Tibial nerve (tissue), 4 donors: ENCODE measurements around the gene ECSIT. TPM values are rescaled to one million over a fixed set of nuclear protein-coding genes. Genes with fewer than 3 reads are reported as not detected.

ENCODE experiments used
- DNase-seq, 2 donors: peaks; one replicate each; pipeline ENCODE4 v3.0.0-alpha.2; 2019; ENCODE audit warnings: low spot score in 2 of 2
- H3K27ac ChIP-seq, 4 donors: fragments of 200-600 bp; sonication (generic) in 3 of 4; one replicate each; pipeline ENCODE4 v1.5.1; 2017 to 2019; ENCODE audit warnings: mild to moderate bottlenecking in 1 of 4
- H3K27me3 ChIP-seq, 2 donors: fragments of 200-600 bp; sonication (generic) in 1 of 2; one replicate each; pipeline versions ENCODE4 v1.5.1 to v1.6.0; 2017 to 2019
- H3K36me3 ChIP-seq, 3 donors: fragments of 200-600 bp; sonication (generic); one replicate each; pipeline ENCODE4 v1.5.1; 2018 to 2019
- H3K4me1 ChIP-seq, 4 donors: fragments of 200-600 bp; sonication (generic) in 3 of 4; one replicate each; pipeline ENCODE4 v1.5.1; 2017 to 2019
- H3K4me3 ChIP-seq, 4 donors: fragments of 200-600 bp; sonication (generic) in 3 of 4; one replicate each; pipeline ENCODE4 v1.5.1; 2017 to 2019; ENCODE audit warnings: mild to moderate bottlenecking in 1 of 4, moderate library complexity in 1 of 4
- H3K9me3 ChIP-seq, 4 donors: fragments of 200-600 bp; sonication (generic) in 3 of 4; one replicate each; pipeline ENCODE4 v1.5.1; 2017 to 2019
- EP300 ChIP-seq, 2 donors: sonication (generic); formaldehyde crosslinking; IDR thresholded peaks; one replicate each; pipeline ENCODE4 v1.6.1; 2017; ENCODE audit warnings: antibody characterized with exemption in 2 of 2, mild to moderate bottlenecking in 1 of 2
- POLR2A ChIP-seq, 2 donors: fragments of 450-650 bp; IDR thresholded peaks; one replicate each; pipeline ENCODE4 v1.6.1; 2017; ENCODE audit warnings: antibody characterized with exemption in 2 of 2, mild to moderate bottlenecking in 2 of 2, moderate library complexity in 2 of 2
- WGBS, 2 donors: methylation state at CpG; one replicate each; pipeline ENCODE4 v1.1.5; 2018; 5-methylcytosine and 5-hydroxymethylcytosine counted together
- total RNA-seq, 4 donors: library from RNA; depleted of rRNA; stranded (reverse); fragments of >200 nt; gene quantifications; one replicate each; pipeline ENCODE4 v1.1.0, GENCODE V29; 2016
- TF ChIP-seq, protein P1 (sequence below), 5 experiments: fragments of 200-600 bp in 3 of 5; fragments of 450-650 bp in 2 of 5; sonication (generic) in 3 of 5; IDR thresholded peaks; one replicate each; pipeline ENCODE4 v1.5.1; 2016 to 2019; ENCODE audit warnings: antibody characterized with exemption in 5 of 5, mild to moderate bottlenecking in 3 of 5, moderate library complexity in 2 of 5

The ECSIT gene
- total RNA-seq, 4 donors from 2014 or later, result 45.2 to 81.6 (median 58.4) TPM

DNA sequence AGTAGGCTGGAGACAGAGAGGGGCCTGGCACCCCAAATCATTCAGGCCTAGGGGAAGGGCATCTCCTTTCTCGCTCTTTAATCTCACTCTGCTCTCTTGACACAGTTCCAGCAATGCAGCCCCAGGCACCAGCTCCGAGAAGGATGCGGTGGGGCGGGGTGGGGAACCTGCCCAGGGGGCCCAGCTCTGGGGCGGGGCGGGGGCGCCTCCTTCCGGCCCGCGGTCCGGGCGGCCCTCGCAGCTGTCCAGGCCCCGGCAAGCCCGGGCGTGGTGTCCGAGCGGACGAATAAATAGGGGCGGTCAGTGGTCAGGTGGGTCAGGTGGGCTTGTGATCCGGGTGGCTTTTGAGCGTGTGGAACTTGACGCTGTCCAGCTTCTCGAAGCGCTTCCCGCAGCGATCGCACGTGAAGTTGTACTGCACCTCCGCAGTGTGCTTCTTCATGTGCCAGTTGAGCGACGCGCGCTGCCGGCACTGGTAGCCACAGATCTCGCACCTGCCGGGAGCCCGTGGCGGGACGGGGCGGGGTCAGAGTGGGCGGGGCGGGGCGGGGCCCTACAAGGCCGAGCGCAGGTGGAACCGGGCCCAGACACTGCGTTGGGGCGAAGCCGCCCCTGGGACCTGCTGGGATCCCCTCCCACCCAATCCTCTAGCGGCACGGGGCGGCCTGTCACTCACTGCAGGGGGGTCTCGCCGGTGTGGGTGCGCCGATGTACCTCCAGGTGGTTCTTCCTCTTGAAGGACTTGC is 45.4 kb downstream of the ECSIT start:
- H3K27ac ChIP-seq, result no peak overlapping the region
- peaks cover 0 to 47% (median 22%) of the 10 kb centered on the region in 4 donors for H3K4me1 ChIP-seq
- no peak for DNase-seq
- H3K9me3 ChIP-seq, result peaks cover 0 to 5% (median 0%) of the 10 kb centered on the region in 4 donors
- whole genome bisulfite sequencing, 2 donors, result 81 to 90% methylated on average over 21 to 22 of the region's 57 CpGs
- H3K4me3 ChIP-seq, result no peak overlapping the region
- H3K27me3 ChIP-seq, result peaks cover 0 to 65% of the 10 kb centered on the region in 2 donors
- TF ChIP-seq, protein P1, sequence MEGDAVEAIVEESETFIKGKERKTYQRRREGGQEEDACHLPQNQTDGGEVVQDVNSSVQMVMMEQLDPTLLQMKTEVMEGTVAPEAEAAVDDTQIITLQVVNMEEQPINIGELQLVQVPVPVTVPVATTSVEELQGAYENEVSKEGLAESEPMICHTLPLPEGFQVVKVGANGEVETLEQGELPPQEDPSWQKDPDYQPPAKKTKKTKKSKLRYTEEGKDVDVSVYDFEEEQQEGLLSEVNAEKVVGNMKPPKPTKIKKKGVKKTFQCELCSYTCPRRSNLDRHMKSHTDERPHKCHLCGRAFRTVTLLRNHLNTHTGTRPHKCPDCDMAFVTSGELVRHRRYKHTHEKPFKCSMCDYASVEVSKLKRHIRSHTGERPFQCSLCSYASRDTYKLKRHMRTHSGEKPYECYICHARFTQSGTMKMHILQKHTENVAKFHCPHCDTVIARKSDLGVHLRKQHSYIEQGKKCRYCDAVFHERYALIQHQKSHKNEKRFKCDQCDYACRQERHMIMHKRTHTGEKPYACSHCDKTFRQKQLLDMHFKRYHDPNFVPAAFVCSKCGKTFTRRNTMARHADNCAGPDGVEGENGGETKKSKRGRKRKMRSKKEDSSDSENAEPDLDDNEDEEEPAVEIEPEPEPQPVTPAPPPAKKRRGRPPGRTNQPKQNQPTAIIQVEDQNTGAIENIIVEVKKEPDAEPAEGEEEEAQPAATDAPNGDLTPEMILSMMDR (IDR thresholded peaks at IDR 0.05), result no peak
- TF ChIP-seq POLR2A (IDR thresholded peaks at IDR 0.05), result no peak
- TF ChIP-seq EP300 (IDR thresholded peaks at IDR 0.05), result no peak
- H3K36me3 ChIP-seq, result peaks cover 0 to 55% (median 6%) of the 10 kb centered on the region in 3 donors

DNA sequence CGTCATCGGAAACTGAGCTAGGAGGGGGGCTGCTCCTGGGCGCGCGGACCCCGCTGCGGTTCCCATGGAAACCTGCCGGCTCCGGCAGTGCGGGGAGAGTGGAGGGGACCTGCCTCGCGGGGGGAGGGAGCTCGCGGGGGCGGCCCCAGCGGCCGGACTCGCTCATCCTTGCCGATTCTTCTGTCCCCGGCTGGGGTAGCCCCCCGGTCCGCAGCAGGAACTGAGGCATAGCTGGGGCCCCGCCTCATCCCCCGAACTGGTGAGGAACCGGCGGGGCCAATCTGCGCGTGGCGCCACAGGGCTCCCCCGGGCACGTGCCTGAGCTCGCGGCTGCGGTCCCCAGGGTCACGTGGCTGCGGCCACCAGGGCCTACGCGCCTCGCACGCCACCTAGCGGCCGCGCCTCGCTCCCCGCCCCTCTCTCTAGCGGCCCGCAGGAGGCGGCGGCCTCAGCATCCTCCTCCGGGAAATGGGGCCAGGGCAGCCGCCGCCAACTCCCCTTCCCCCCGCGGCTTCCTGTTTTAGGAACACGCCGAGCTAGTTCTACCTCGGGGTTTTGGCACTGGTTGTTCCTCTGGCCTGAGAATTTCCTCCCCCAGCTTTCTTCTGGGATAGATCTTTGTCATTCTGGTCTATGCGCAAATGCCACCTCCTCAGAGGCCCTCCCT is 46.4 kb downstream of the ECSIT start:
- Histone ChIP-seq H3K9me3 (peaks cover 0 to 5% (median 0%) of the 10 kb centered on the region in 4 donors), H3K4me1 (peaks cover 0 to 47% (median 22%) of the 10 kb centered on the region in 4 donors), H3K36me3 (peaks cover 0 to 45% (median 6%) of the 10 kb centered on the region in 3 donors), H3K27ac (no peak overlapping the region), H3K4me3 (peak overlapping the region; percentile 15 to 46 (median 29)), H3K27me3 (peaks cover 0 to 65% of the 10 kb centered on the region in 2 donors)
- TF ChIP-seq POLR2A (IDR thresholded peaks at IDR 0.05), result no peak
- peak in 1 of 2 donors; percentile 51 for TF ChIP-seq EP300 (IDR thresholded peaks at IDR 0.05)
- TF ChIP-seq, protein P1 (IDR thresholded peaks at IDR 0.05), result peak; percentile 88 to 98 (median 90)
- peak; percentile 55 to 71 for DNase-seq
- 5 to 6% methylated on average over 17 to 32 of the region's 58 CpGs for WGBS, 2 donors

DNA sequence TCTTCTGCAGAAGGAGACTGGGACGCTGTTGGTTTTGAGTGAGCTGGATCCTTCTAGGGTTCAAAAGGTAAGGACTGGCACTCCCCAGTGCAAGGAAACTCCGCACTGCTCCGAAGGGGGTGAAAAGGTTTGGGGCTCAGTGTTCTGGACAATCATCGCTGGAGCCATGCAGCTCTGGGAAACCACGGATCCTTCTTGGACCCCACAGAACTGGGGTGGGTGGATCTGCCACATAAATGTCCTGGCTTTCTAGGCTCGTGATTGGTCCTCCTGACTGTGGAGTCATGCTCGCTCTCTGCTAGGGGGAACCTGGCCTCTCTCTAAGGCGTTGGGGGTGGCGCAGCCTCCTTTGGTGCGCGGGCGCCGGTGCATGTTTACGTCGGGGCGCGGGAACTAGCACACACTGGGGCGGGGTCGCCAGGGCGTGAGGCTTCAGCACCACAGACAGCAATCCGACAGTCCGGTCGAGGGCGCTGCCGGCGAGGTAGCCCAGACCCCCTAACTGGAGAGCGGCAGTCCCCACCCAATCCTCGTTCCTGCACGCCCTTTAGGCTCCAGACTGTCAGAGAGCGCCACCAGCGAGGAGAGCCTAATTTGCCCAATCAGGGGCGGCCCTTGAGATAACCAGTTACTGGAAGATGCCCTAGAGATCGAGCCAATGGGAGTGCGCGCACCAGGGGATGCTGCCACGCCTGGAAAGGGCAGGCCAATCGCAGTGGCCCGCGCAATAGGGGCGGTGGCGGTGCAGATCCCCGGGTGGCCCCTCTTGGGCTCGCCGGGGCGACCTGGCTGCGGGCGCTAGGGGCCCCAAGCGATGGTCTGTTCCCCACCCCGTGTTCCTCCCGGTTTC is 47.2 kb downstream of the ECSIT start:
- TF ChIP-seq, protein P1 (IDR thresholded peaks at IDR 0.05), result no peak
- TF ChIP-seq EP300 (IDR thresholded peaks at IDR 0.05) (no peak), POLR2A (IDR thresholded peaks at IDR 0.05) (no peak)
- H3K9me3 ChIP-seq, result peaks cover 0 to 5% (median 0%) of the 10 kb centered on the region in 4 donors
- H3K36me3 ChIP-seq, result peaks cover 0 to 37% (median 6%) of the 10 kb centered on the region in 3 donors
- 8 to 9% methylated on average over 7 to 35 of the region's 50 CpGs for WGBS, 2 donors
- peak in 1 of 2 donors; percentile 34 for DNase-seq
- peaks cover 0 to 47% (median 22%) of the 10 kb centered on the region in 4 donors for H3K4me1 ChIP-seq
- H3K4me3 ChIP-seq, result peak overlapping the region in 3 of 4 donors; percentile 15 to 46 (median 33)
- H3K27me3 ChIP-seq, result peaks cover 0 to 65% of the 10 kb centered on the region in 2 donors
- no peak overlapping the region for H3K27ac ChIP-seq

DNA sequence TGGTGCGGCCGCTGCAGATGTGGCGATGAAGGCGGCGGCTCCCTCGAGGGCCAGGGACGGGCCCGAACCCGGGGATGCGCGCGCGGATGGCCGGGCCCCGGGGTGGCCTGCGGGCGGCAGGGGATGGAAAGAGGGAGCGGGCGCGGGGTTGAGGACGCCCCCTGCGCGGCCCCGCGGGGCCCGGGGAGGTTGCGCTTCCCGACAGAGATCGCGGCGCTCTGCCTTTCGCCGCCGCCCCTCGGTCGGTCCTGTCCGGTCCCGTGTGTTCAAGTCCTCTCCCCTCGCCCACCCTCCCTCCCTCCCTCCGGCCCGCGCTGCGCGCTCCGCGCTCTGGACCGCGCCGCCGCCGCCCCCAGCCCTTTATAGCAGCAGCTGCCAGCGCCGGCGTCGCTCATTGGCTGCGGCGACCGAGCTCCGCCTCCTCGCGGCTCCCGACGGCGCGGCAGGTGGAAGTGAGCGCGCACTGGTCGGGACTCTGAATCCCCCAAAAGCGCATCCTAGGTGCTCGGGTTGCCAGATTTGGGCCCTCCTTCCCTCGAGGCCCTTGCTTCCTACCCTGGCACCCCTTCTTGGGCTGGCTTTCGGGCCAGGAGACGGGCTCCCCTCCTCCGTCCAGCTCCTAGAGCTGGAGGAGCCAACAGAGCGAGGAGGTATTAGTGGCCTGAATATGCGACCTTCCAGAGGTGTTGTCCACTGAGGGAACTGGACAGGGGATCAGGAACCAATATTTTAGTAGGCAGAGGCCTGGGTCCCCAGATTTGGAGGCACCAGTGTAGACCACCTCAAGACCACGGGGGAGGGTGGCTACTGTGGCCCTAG is 48.0 kb downstream of the ECSIT start, which contains the start of gene ELAVL3:
Gene ELAVL3, minus strand, starts transcription at position 332 of the 819 bp plus-strand sequence. CDS start 438 bp downstream, outside the sequence.
- H3K4me1 ChIP-seq, result peaks cover 0 to 47% (median 22%) of the 10 kb centered on the region in 4 donors
- TF ChIP-seq EP300 (IDR thresholded peaks at IDR 0.05), result no peak
- TF ChIP-seq POLR2A (IDR thresholded peaks at IDR 0.05), result no peak
- TF ChIP-seq, protein P1 (IDR thresholded peaks at IDR 0.05), result no peak
- peaks cover 0 to 5% (median 0%) of the 10 kb centered on the region in 4 donors for H3K9me3 ChIP-seq
- peaks cover 0 to 29% (median 6%) of the 10 kb centered on the region in 3 donors for H3K36me3 ChIP-seq
- peaks cover 0 to 65% of the 10 kb centered on the region in 2 donors for H3K27me3 ChIP-seq
- WGBS, 2 donors, result 18% methylated on average over 19 to 23 of the region's 77 CpGs
- H3K4me3 ChIP-seq, result peak within 1 kb of the TSS in 1 of 4 donors; percentile 46
- no peak within 1 kb of the TSS for H3K27ac ChIP-seq
- DNase-seq, result no peak
